Karpas-422 (cell line): ENCODE results near the gene CPD. TPM values are rescaled to one million over a fixed set of nuclear protein-coding genes. Genes with fewer than 3 reads are reported as not detected.

Experiments used
- DNase-seq: peaks from one replicate; pipeline ENCODE4 v3.0.0-alpha.2; 2015
- H2AFZ ChIP-seq: fragments of 200-600 bp; sonication (generic); 2 replicates; pipeline ENCODE4 v1.6.1; 2014; ENCODE audit warnings: antibody characterized with exemption, low read length, mixed read lengths
- H3K27ac ChIP-seq: fragments of 200-600 bp; sonication (generic); 2 replicates; pipeline ENCODE4 v1.5.1; 2014; ENCODE audit warnings: mild to moderate bottlenecking, low read length, moderate library complexity
- H3K27me3 ChIP-seq: fragments of 200-600 bp; sonication (generic); 2 replicates; pipeline ENCODE4 v1.6.1; 2014; ENCODE audit warnings: low read length, mixed read lengths
- H3K36me3 ChIP-seq: fragments of 200-600 bp; sonication (generic); 2 replicates; pipeline ENCODE4 v1.6.1; 2014; ENCODE audit warnings: low read length, mixed read lengths; ENCODE audit not compliant: insufficient read depth
- H3K4me1 ChIP-seq: fragments of 200-600 bp; sonication (generic); 2 replicates; pipeline ENCODE4 v1.6.1; 2014; ENCODE audit warnings: mild to moderate bottlenecking, low read length, mixed read lengths
- H3K4me2 ChIP-seq: fragments of 200-600 bp; sonication (generic); 2 replicates; pipeline ENCODE4 v1.6.1; 2014; ENCODE audit warnings: low read length, low read depth, mild to moderate bottlenecking; ENCODE audit not compliant: poor library complexity, severe bottlenecking
- H3K4me3 ChIP-seq: fragments of 200-600 bp; sonication (generic); 2 replicates; pipeline ENCODE4 v1.5.1; 2014; ENCODE audit warnings: mild to moderate bottlenecking, antibody characterized with exemption, low read length, mixed read lengths
- H3K79me2 ChIP-seq: fragments of 200-600 bp; sonication (generic); 2 replicates; pipeline ENCODE4 v1.6.1; 2014; ENCODE audit warnings: mild to moderate bottlenecking, low read length, mixed read lengths
- H3K9ac ChIP-seq: fragments of 200-600 bp; sonication (generic); 2 replicates; pipeline ENCODE4 v1.6.0; 2014; ENCODE audit warnings: low read length
- H3K9me2 ChIP-seq: fragments of 200-600 bp; sonication (generic), shearing (Covaris generic); replicated peaks from 2 replicates; pipeline ENCODE4 v1.6.0; 2014; ENCODE audit warnings: mild to moderate bottlenecking, low read length, moderate library complexity; ENCODE audit not compliant: insufficient read depth
- H3K9me3 ChIP-seq: fragments of 300-700, 200-600 bp; sonication (generic); 2 replicates; pipeline ENCODE4 v1.6.1; 2014; ENCODE audit warnings: low read length, mixed read lengths
- H4K20me1 ChIP-seq: fragments of 200-600 bp; sonication (generic); 2 replicates; pipeline ENCODE4 v1.6.1; 2014; ENCODE audit warnings: mild to moderate bottlenecking, antibody characterized with exemption, low read length, low read depth; ENCODE audit not compliant: insufficient read depth
- total RNA-seq: library from RNA; depleted of rRNA; stranded (reverse); fragments of >200 nt; shearing (Covaris generic); gene quantifications from 2 replicates; pipeline ENCODE4 v1.2.3, GENCODE V29; 2014; ENCODE audit warnings: low replicate concordance

Gene CPD
- total RNA-seq, 1 experiment from 2014 or later = 18.4 TPM

DNA sequence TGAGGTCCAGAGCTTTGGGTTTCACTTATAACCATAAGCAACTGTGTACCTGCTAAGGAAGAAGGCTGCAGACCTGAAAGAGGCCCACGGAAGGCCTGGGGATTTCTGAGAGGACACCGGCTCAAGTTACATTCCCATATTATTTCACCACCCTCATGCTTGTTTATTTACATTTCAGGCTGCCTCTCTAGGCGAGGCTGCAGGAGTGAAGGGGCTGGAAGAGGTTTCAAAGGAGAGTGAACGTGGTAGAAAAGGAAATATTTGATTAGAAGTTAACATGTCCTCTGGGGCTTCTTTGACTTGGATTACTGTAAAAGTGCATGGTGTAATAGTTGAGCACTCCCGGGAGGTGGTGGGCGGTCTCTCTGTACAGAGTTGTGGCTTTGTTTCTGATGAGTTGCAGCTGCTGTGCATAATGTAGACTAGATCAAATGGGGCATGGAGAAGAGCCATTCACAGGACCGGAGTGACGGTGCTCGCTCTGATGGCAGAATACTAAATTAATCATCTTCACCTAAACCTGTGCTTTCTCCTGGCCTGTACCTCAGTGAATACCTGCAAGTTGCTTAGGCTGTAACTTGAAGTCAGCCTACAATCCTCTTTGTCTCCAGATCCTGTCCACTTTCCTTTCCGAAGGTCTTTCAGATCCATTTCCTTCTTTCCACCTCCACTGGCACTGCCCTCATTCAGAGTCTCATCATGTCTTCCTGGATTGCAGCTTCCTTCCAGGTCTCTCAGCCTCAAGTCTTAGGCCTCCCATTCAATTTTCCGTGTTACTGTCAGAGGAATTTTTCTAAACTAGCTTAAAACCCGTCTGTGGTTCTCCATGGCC is 1.9 kb upstream of the CPD start:
- Histone ChIP-seq H3K27me3 (no peaks in the 10 kb centered on the region), H3K27ac (no peak overlapping the region), H3K4me3 (no peak overlapping the region), H3K4me2 (no peak overlapping the region), H3K9me2 (no peaks in the 10 kb centered on the region), H3K79me2 (no peaks in the 10 kb centered on the region), H3K9me3 (no peaks in the 10 kb centered on the region), H2AFZ (0 out of 2 replicates have a peak overlapping the region, but pooled peaks have one; percentile 16), H3K9ac (no peak overlapping the region), H3K36me3 (no peaks in the 10 kb centered on the region), H3K4me1 (peaks cover 39% of the 10 kb centered on the region), H4K20me1 (peaks cover 17% of the 10 kb centered on the region)
- DNase-seq = no peak

DNA sequence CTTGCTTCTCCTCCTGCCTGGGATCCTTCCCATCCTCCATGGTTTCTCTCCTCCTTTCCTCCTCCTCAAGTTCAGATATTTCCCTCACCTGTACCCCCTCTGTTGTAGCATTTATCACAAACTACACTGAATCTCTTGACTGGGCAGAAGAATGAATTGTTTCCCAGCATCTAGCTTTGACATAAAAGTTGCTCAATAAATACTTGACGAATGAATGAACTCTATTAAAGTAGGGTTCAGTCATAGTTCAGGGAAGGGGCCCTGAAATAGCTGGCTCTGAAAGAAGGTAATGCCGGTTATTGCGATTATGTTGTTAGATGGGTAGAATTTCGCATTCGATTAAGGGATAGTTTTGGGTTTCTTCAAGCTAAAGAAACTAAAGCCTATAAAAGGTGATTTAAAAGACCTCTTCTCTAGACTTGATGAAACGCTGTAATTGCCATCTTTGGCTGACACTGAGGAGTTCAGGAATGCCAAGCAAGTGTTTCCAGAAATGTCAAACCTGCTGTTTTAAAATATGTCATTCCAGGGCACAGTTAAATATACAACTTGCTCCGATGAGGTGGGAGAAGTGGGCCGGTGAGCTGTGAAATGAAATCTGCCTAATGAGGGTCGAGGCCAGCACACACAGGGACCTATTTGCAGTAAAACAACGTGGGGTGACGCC is 1.0 kb upstream of the CPD start:
- Histone ChIP-seq H3K79me2 (no peaks in the 10 kb centered on the region), H4K20me1 (peaks cover 23% of the 10 kb centered on the region), H3K4me1 (peaks cover 39% of the 10 kb centered on the region), H3K9me3 (no peaks in the 10 kb centered on the region), H3K36me3 (no peaks in the 10 kb centered on the region), H3K27me3 (no peaks in the 10 kb centered on the region), H3K4me3 (no peak overlapping the region), H3K9me2 (no peaks in the 10 kb centered on the region), H3K4me2 (peak overlapping the region; percentile 94), H2AFZ (no peak overlapping the region), H3K9ac (no peak overlapping the region), H3K27ac (no peak overlapping the region)
- no peak for DNase-seq

DNA sequence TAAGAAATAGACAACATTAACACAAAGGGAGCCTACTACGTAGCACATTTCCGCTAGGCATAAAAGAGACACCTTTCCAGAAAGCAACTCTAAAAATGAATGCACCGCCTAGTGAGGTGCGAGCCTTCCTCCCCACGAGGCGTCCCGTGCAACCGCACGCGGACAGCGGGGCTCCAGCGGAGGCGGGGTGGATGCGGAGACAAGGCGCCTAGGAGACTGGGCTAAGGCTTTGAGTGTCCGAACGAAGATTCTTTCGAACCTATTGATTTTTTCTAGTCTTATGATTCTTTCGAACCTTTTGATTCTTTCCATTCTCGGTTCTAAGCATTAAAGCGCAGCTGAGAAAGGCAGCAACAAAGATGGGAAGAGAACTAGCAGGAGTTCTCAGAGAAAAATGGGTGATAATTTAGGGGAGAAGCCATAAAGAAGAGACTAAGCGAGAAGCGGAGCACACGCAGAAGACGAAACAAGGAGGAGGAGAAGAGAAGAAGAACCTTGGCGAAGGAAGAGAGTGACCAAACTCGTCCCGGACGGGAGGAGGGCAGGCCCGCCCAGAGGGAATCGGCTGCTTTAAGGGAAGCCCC is 394 bp upstream of the CPD start:
- Histone ChIP-seq H3K4me1 (peaks cover 39% of the 10 kb centered on the region), H2AFZ (peak overlapping the region; percentile 71), H4K20me1 (peaks cover 28% of the 10 kb centered on the region), H3K79me2 (no peaks in the 10 kb centered on the region), H3K27me3 (no peaks in the 10 kb centered on the region), H3K9ac (peak overlapping the region; percentile 77), H3K4me2 (peak overlapping the region; percentile 94), H3K27ac (no peak overlapping the region), H3K9me3 (no peaks in the 10 kb centered on the region), H3K36me3 (no peaks in the 10 kb centered on the region), H3K4me3 (peak overlapping the region; percentile 80), H3K9me2 (no peaks in the 10 kb centered on the region)
- DNase-seq = no peak

DNA sequence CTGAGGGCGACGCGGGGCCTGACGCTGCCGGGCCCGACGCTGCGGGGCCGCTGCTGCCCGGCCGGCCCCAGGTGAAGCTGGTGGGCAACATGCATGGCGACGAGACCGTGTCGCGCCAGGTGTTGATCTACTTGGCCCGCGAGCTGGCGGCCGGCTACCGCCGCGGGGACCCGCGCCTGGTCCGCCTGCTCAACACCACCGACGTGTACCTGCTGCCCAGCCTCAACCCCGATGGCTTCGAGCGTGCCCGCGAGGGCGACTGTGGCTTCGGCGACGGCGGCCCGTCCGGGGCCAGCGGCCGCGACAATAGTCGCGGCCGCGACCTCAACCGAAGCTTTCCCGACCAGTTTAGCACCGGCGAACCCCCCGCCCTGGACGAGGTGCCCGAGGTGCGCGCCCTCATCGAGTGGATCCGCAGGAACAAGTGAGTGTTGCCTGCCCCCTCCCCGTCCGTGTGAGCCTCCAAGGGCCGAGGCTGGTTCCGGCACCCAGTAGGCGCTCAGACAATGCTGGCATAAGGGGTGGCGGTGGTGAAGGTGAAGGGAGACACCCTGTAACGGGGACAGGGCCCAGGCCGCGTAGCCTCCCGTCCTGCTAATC is 676 bp downstream of the CPD start:
- no peak for DNase-seq
- H3K27ac ChIP-seq = no peak overlapping the region
- no peaks in the 10 kb centered on the region for H3K36me3 ChIP-seq
- no peaks in the 10 kb centered on the region for H3K9me3 ChIP-seq
- peak overlapping the region; percentile 94 for H3K4me2 ChIP-seq
- H3K9ac ChIP-seq = peak overlapping the region; percentile 77
- H3K4me1 ChIP-seq = peaks cover 39% of the 10 kb centered on the region
- peak overlapping the region; percentile 80 for H3K4me3 ChIP-seq
- peaks cover 28% of the 10 kb centered on the region for H4K20me1 ChIP-seq
- no peaks in the 10 kb centered on the region for H3K9me2 ChIP-seq
- H3K79me2 ChIP-seq = no peaks in the 10 kb centered on the region
- peak overlapping the region; percentile 95 for H2AFZ ChIP-seq
- H3K27me3 ChIP-seq = no peaks in the 10 kb centered on the region

- peak; percentile 76 for DNase-seq
- Histone ChIP-seq H2AFZ (no peak overlapping the region), H3K9me2 (no peaks in the 10 kb centered on the region), H3K9ac (peak overlapping the region; percentile 77), H3K27me3 (no peaks in the 10 kb centered on the region), H3K4me2 (peak overlapping the region; percentile 94), H3K9me3 (no peaks in the 10 kb centered on the region), H3K4me3 (peak overlapping the region; percentile 80), H3K36me3 (no peaks in the 10 kb centered on the region), H3K79me2 (no peaks in the 10 kb centered on the region), H4K20me1 (peaks cover 28% of the 10 kb centered on the region), H3K27ac (no peak overlapping the region), H3K4me1 (peaks cover 39% of the 10 kb centered on the region)
These were observed 1.2 kb downstream of the CPD start for GRCh38 chr17:30379903-30380381.

DNA sequence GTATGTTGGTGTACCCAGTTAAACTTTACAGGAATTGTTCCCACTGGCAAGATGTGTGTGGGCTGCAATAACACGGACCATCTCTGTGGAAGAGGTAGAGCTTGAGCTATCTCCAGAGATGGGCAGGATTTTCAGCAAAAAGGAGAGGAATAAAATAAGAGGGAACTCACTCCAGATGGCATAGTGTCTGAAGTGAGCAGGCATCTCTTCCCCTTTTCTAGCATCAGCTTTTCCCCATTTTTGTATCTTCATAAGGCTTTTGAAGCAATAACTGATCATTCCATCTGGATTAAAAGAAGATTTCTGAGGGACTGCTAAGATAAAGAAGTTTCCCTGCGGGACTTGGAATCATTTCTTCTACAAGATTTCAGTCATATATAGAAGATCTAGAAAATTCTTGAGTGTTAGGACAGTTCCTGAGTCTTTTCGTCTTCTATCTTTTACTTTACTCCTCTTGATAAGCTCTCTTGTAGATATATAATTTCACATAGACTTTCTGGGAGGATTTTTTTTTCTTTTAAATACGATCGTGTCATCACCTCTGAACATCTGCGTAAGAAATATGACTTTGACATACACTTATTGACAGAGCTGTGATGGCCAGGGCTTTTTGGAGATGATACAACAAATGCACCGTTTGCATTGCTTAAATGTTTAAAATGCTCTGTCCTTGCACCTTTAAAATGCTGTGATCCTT is 2.1 kb downstream of the CPD start:
- peak overlapping the region; percentile 80; the same call in 1 of the 2 replicates for H3K4me3 ChIP-seq
- H4K20me1 ChIP-seq = peaks cover 28% of the 10 kb centered on the region
- H3K36me3 ChIP-seq = no peaks in the 10 kb centered on the region
- H3K4me1 ChIP-seq = peaks cover 39% of the 10 kb centered on the region
- H3K9ac ChIP-seq = no peak overlapping the region
- no peaks in the 10 kb centered on the region for H3K27me3 ChIP-seq
- H3K79me2 ChIP-seq = no peaks in the 10 kb centered on the region
- no peak overlapping the region for H2AFZ ChIP-seq
- no peak for DNase-seq
- no peaks in the 10 kb centered on the region for H3K9me2 ChIP-seq
- H3K9me3 ChIP-seq = no peaks in the 10 kb centered on the region
- peak overlapping the region; percentile 94 for H3K4me2 ChIP-seq
- H3K27ac ChIP-seq = no peak overlapping the region

DNA sequence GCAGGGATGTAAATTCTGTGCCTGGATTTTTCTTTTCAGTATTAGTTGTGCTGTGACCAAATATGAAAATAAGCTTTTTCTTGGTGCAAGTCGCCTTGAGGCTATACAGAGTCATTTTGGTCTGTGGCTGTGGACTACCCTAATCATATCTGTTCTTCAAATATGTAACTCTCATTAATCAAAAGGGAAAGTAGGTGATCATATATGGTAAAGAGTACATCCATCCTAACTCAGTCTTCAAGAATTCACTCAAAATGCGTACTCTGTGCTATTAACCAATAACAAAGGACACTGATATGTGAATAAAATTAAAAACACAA is 2.6 kb downstream of the CPD start:
- H3K4me2 ChIP-seq = peak overlapping the region; percentile 94
- H3K27me3 ChIP-seq = no peaks in the 10 kb centered on the region
- peaks cover 3% of the 10 kb centered on the region; the same call in 1 of the 2 replicates for H3K36me3 ChIP-seq
- no peaks in the 10 kb centered on the region for H3K9me3 ChIP-seq
- DNase-seq = no peak
- no peak overlapping the region for H3K9ac ChIP-seq
- H3K9me2 ChIP-seq = no peaks in the 10 kb centered on the region
- H3K4me1 ChIP-seq = peaks cover 38% of the 10 kb centered on the region
- no peak overlapping the region for H2AFZ ChIP-seq
- H3K27ac ChIP-seq = no peak overlapping the region
- peaks cover 28% of the 10 kb centered on the region for H4K20me1 ChIP-seq
- H3K4me3 ChIP-seq = no peak overlapping the region
- no peaks in the 10 kb centered on the region for H3K79me2 ChIP-seq
